Endometrial microvascular endothelial cells (primary cell): ENCODE measurements around the gene IBSP. TPM values are rescaled to one million over a fixed set of nuclear protein-coding genes. Genes with fewer than 3 reads are reported as not detected.

Source experiments
- total RNA-seq: library from RNA; depleted of rRNA; stranded (reverse); fragments of >200 nt; gene quantifications from one replicate; pipeline ENCODE4 v1.2.3, GENCODE V29; 2015; ENCODE audit errors: inconsistent ontology term

IBSP gene
- total RNA-seq, 1 donor from 2014 or later = not detected

Other genes with a start within 250 kb of the IBSP start
- gene DSPP, start 191.0 kb upstream of the IBSP start, total RNA-seq = not detected
- not detected for gene DMP1, start 149.3 kb upstream of the IBSP start, total RNA-seq
- gene MEPE, start 33.4 kb downstream of the IBSP start, total RNA-seq = not detected
- gene SPP1, start 176.2 kb downstream of the IBSP start, total RNA-seq = not detected
- 17.4 TPM for gene PKD2, start 208.1 kb downstream of the IBSP start, total RNA-seq